Measurements from ENCODE around the gene SRBD1. TPM values are rescaled to one million over a fixed set of nuclear protein-coding genes. Genes with fewer than 3 reads are reported as not detected.

The SRBD1 gene
- total and polyA plus RNA-seq, 2 of the 8 experiments (the other 6 are each of a cell fraction or from before 2014, with no cell fraction given) = 4.6 to 20.0 TPM

DNA sequence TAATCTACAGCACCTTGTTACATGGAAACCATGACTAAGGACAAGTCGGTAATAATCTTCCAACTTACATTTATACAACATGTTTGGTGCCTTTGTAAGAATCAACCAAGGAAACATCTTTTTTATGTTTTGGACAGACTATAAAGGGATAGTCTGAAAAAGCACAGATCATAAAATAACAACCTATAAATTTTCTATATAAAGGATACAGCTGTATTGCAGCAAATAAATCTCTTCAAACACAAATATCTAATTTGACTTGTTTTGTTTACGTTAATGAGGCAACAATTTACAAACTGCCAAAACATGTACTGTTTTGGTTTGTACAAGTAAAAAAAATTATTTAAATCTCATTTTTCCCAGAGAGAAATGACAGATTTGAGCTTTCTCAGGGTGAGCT, 92.5 kb downstream of the SRBD1 start:
- Histone ChIP-seq H2AFZ (ENCODE audit: low read length) (no peak overlapping the region), H2AK5ac (ENCODE audit: low read depth, low read length) (no peak overlapping the region), H2BK120ac (replicated peaks; ENCODE audit: low read depth, low read length) (no peak overlapping the region), H3K14ac (ENCODE audit: insufficient read length) (no peak overlapping the region), H3K79me1 (ENCODE audit: low read depth, low read length) (no peaks in the 10 kb centered on the region), H3K4me2 (ENCODE audit: insufficient read depth in 1 of 2, low read depth in 2 of 2, low read length in 2 of 2) (no peak overlapping the region), H3K27ac (ENCODE audit: low read depth, low read length) (no peak overlapping the region), H3K27me3 (replicated peaks in 1 of 4; ENCODE audit: control insufficient read depth in 3 of 4, extremely low read depth in 1 of 4, insufficient read depth in 3 of 4, low read length in 3 of 4) (no peaks in the 10 kb centered on the region), H2BK20ac (ENCODE audit: low read length) (no peak overlapping the region), H3K9ac (replicated peaks in 1 of 4; ENCODE audit: extremely low read depth in 1 of 4, low read depth in 3 of 4, low read length in 3 of 4) (no peak overlapping the region), H2BK15ac (ENCODE audit: low read length) (no peak overlapping the region), H3K4ac (replicated peaks; ENCODE audit: insufficient read length, low read depth, low read length) (no peak overlapping the region), H3K4me1 (replicated peaks in 1 of 4; ENCODE audit: control insufficient read depth in 3 of 4, insufficient read depth in 4 of 4, low read length in 3 of 4) (no peaks in the 10 kb centered on the region), H4K20me1 (replicated peaks in 1 of 2; ENCODE audit: control insufficient read depth in 1 of 2, insufficient read depth in 2 of 2, low read length in 2 of 2) (no peaks in the 10 kb centered on the region), H4K8ac (ENCODE audit: extremely low read depth, insufficient read depth, low read length) (no peak overlapping the region), H2BK12ac (ENCODE audit: low read depth, low read length) (no peak overlapping the region), H2BK5ac (ENCODE audit: low read depth, low read length) (no peak overlapping the region), H3K23ac (ENCODE audit: insufficient read length) (no peak overlapping the region), H3K9me3 (ENCODE audit: insufficient read depth in 2 of 2, low read depth in 1 of 2, low read length in 1 of 2) (no peaks in the 10 kb centered on the region), H3K23me2 (ENCODE audit: low read depth, low read length) (no peaks in the 10 kb centered on the region), H4K5ac (ENCODE audit: insufficient read length, low read depth, low read length) (no peak overlapping the region), H4K91ac (replicated peaks; ENCODE audit: insufficient read length, low read length) (no peak overlapping the region), H3K4me3 (ENCODE audit: extremely low read depth in 1 of 4, insufficient read depth in 2 of 4, low read depth in 3 of 4, low read length in 4 of 4) (no peak overlapping the region), H3K56ac (replicated peaks; ENCODE audit: insufficient read length, low read depth, low read length) (no peak overlapping the region), H3K36me3 (ENCODE audit: control insufficient read depth in 2 of 4, insufficient read depth in 4 of 4, low read length in 3 of 4) (no peaks in the 10 kb centered on the region), H3K18ac (ENCODE audit: extremely low read depth, low read length) (no peak overlapping the region), H3K79me2 (ENCODE audit: control insufficient read depth in 1 of 2, insufficient read depth in 2 of 2, low read length in 2 of 2) (no peaks in the 10 kb centered on the region)
- POLR2A ChIA-PET (ENCODE audit: partially characterized antibody) = interaction anchor here (0.7 kb wide), 1 partner anchor 70 kb away, joined by 3 read pairs; no protein-coding TSS in a partner anchor
- DNase-seq (ENCODE audit: low read depth in 1 of 2, low spot score in 2 of 2) (no peak), FAIRE-seq (no peak)
- CTCF ChIA-PET (ENCODE audit: partially characterized antibody) = interaction anchor here (0.6 to 1.3 kb wide), 3 partner anchors 35 to 138 kb away, joined by 3 to 6 read pairs (median 3); no protein-coding TSS in a partner anchor
- 74% methylated on average over 2 of the region's 2 CpGs; no CpG with 5 or more reads in 1 of the 2 experiments for WGBS, 2 experiments (ENCODE audit: extremely low coverage in 1 of 2, insufficient coverage in 1 of 2, insufficient read length in 1 of 2, insufficient replicate concordance in 2 of 2, low coverage in 1 of 2, low lambda C conversion rate in 2 of 2, missing lambda C conversion rate in 1 of 2)
- TF ChIP-seq SIN3A (conservative IDR thresholded peaks at IDR 0.05 in 1 of 2, IDR thresholded peaks at IDR 0.05 in 1 of 2; ENCODE audit: low read depth in 1 of 2, low read length in 2 of 2) (no peak), YY1 (IDR thresholded peaks at IDR 0.05; ENCODE audit: low read depth, low read length) (no peak), TEAD4 (IDR thresholded peaks at IDR 0.05; ENCODE audit: low read depth, low read length) (no peak)
- TF ChIP-seq, protein P1, sequence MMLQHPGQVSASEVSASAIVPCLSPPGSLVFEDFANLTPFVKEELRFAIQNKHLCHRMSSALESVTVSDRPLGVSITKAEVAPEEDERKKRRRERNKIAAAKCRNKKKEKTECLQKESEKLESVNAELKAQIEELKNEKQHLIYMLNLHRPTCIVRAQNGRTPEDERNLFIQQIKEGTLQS (IDR thresholded peaks at IDR 0.05; ENCODE audit: insufficient read depth, low read depth, low read length) = no peak

Data from H1 (cell line).